CD4-positive, CD25-positive, alpha-beta regulatory T cell (primary cell): ENCODE results near the gene INTS1. TPM values are rescaled to one million over a fixed set of nuclear protein-coding genes. Genes with fewer than 3 reads are reported as not detected.

ENCODE experiments used
- ATAC-seq, 2 donors: fragments of 150-1000 bp; cut with Tn5 transposase; one replicate each; pipeline ENCODE4 v1.10.0; 2021; ENCODE audit warnings: low read depth in 2 of 2, moderate number of reproducible peaks in 2 of 2, moderate library complexity in 1 of 2
- DNase-seq, 3 donors: peaks; one replicate each; pipeline versions ENCODE4 v3.0.0 to v3.0.0-alpha.2; 2012 to 2022; ENCODE audit warnings: mixed read lengths in 1 of 3
- H3K27ac ChIP-seq: one replicate; pipeline ENCODE4 v1.7.0; 2013; ENCODE audit warnings: mild to moderate bottlenecking, low read length; ENCODE audit not compliant: insufficient read depth, poor library complexity, severe bottlenecking
- H3K27me3 ChIP-seq: one replicate; pipeline ENCODE4 v1.7.0; 2013; ENCODE audit warnings: low read length; ENCODE audit not compliant: control insufficient read depth, insufficient read depth
- H3K36me3 ChIP-seq: one replicate; pipeline ENCODE4 v1.7.0; 2013; ENCODE audit warnings: mild to moderate bottlenecking, low read length, moderate library complexity; ENCODE audit not compliant: control insufficient read depth, insufficient read depth
- H3K4me1 ChIP-seq: 2 replicates; pipeline ENCODE4 v1.7.0; 2013; ENCODE audit warnings: mild to moderate bottlenecking, low read length; ENCODE audit not compliant: insufficient read depth, control insufficient read depth, poor library complexity, severe bottlenecking
- H3K4me3 ChIP-seq: one replicate; pipeline ENCODE4 v1.7.0; 2013; ENCODE audit warnings: low read depth, mild to moderate bottlenecking, low read length, moderate library complexity
- H3K9me3 ChIP-seq, 2 experiments: 1 replicate in 1 of 2; 2 replicates in 1 of 2; pipeline ENCODE4 v1.7.0; 2013; ENCODE audit warnings: low read length in 2 of 2, mild to moderate bottlenecking in 1 of 2, moderate library complexity in 1 of 2; ENCODE audit not compliant: control insufficient read depth in 2 of 2
- H3K27ac Mint-ChIP-seq, 3 donors: one replicate each; pipeline ENCODE4 v1.8.0; 2020 to 2022; ENCODE audit warnings: mild to moderate bottlenecking in 3 of 3, mixed read lengths in 3 of 3, moderate library complexity in 2 of 3
- H3K27me3 Mint-ChIP-seq: one replicate; pipeline ENCODE4 v1.8.0; 2022; ENCODE audit warnings: mild to moderate bottlenecking, mixed read lengths
- H3K36me3 Mint-ChIP-seq: one replicate; pipeline ENCODE4 v1.8.0; 2020; ENCODE audit warnings: mixed read lengths
- H3K4me1 Mint-ChIP-seq, 4 donors: one replicate each; pipeline ENCODE4 v1.8.0; 2020 to 2022; ENCODE audit warnings: mixed read lengths in 4 of 4, mild to moderate bottlenecking in 1 of 4
- H3K4me3 Mint-ChIP-seq, 4 donors: one replicate each; pipeline ENCODE4 v1.8.0; 2020 to 2022; ENCODE audit warnings: mild to moderate bottlenecking in 4 of 4, mixed read lengths in 4 of 4, moderate library complexity in 3 of 4
- H3K9me3 Mint-ChIP-seq, 7 donors: one replicate each; pipeline ENCODE4 v1.8.0; 2020 to 2022; ENCODE audit warnings: mixed read lengths in 7 of 7, mild to moderate bottlenecking in 3 of 7, moderate library complexity in 2 of 7
- polyA plus RNA-seq, 4 donors: library from polyadenylated mRNA; unstranded; fragments of 300-500 nt; fragmentation: Illumina TruSeq; gene quantifications; one replicate each; pipeline ENCODE4 v1.2.3, GENCODE V29; 2021
- total RNA-seq: library from RNA; stranded (reverse); gene quantifications from one replicate; pipeline ENCODE4 v1.2.3, GENCODE V29; 2022

Gene INTS1
- total and polyA plus RNA-seq, 5 donors from 2014 or later: 8.5 to 107 (median 10.3) TPM

- no peaks in the 10 kb centered on the region for H3K27me3 Mint-ChIP-seq
- peaks cover 0 to 4% (median 1%) of the 10 kb centered on the region in 4 donors for H3K4me1 Mint-ChIP-seq
- H3K4me1 ChIP-seq: no peaks in the 10 kb centered on the region
- H3K27ac Mint-ChIP-seq: peak overlapping the region in 2 of 3 donors; percentile 32 to 76
- no peak overlapping the region for H3K27ac ChIP-seq
- no peaks in the 10 kb centered on the region for H3K9me3 ChIP-seq
- H3K27me3 ChIP-seq: no peaks in the 10 kb centered on the region
- no peak for DNase-seq
- no peak overlapping the region for H3K4me3 ChIP-seq
- H3K4me3 Mint-ChIP-seq: no peak overlapping the region
- H3K36me3 ChIP-seq: no peaks in the 10 kb centered on the region
- ATAC-seq: no peak
- H3K36me3 Mint-ChIP-seq: no peaks in the 10 kb centered on the region
- H3K9me3 Mint-ChIP-seq: no peaks in the 10 kb centered on the region
Measured at GRCh38 chr7:1548944-1549343, 44.8 kb upstream of the INTS1 start.

- Mint-ChIP-seq H3K4me3 (peak overlapping the region in 1 of 4 donors; percentile 54), H3K27ac (no peak overlapping the region), H3K4me1 (peaks cover 0 to 4% (median 1%) of the 10 kb centered on the region in 4 donors), H3K27me3 (no peaks in the 10 kb centered on the region), H3K36me3 (no peaks in the 10 kb centered on the region), H3K9me3 (no peaks in the 10 kb centered on the region)
- no peaks in the 10 kb centered on the region for H3K4me1 ChIP-seq
- DNase-seq (peak in 1 of 3 donors; percentile 26), ATAC-seq (peak in 1 of 2 donors; percentile 20)
- no peaks in the 10 kb centered on the region for H3K27me3 ChIP-seq
- no peaks in the 10 kb centered on the region for H3K9me3 ChIP-seq
- H3K36me3 ChIP-seq: no peaks in the 10 kb centered on the region
- no peak overlapping the region for H3K4me3 ChIP-seq
- no peak overlapping the region for H3K27ac ChIP-seq
Measured at GRCh38 chr7:1548438-1548831, 44.2 kb upstream of the INTS1 start.

GRCh38 chr7:1547777-1548437 lies 43.7 kb upstream of the INTS1 start:
- peak overlapping the region in 1 of 4 donors; percentile 54 for H3K4me3 Mint-ChIP-seq
- H3K36me3 Mint-ChIP-seq: no peaks in the 10 kb centered on the region
- no peaks in the 10 kb centered on the region for H3K27me3 Mint-ChIP-seq
- H3K4me3 ChIP-seq: no peak overlapping the region
- H3K27me3 ChIP-seq: no peaks in the 10 kb centered on the region
- no peak for ATAC-seq
- H3K36me3 ChIP-seq: peaks cover 3% of the 10 kb centered on the region
- H3K9me3 ChIP-seq: no peaks in the 10 kb centered on the region
- no peaks in the 10 kb centered on the region for H3K9me3 Mint-ChIP-seq
- H3K27ac Mint-ChIP-seq: no peak overlapping the region
- peaks cover 0 to 4% (median 1%) of the 10 kb centered on the region in 4 donors for H3K4me1 Mint-ChIP-seq
- no peaks in the 10 kb centered on the region for H3K4me1 ChIP-seq
- H3K27ac ChIP-seq: no peak overlapping the region
- no peak for DNase-seq

- H3K4me1 Mint-ChIP-seq: peaks cover 0 to 4% (median 1%) of the 10 kb centered on the region in 4 donors
- no peak for ATAC-seq
- no peak overlapping the region for H3K4me3 Mint-ChIP-seq
Measured at GRCh38 chr7:1546909-1547776, 43.0 kb upstream of the INTS1 start.

GRCh38 chr7:1546274-1546908 lies 42.2 kb upstream of the INTS1 start:
- H3K36me3 Mint-ChIP-seq: no peaks in the 10 kb centered on the region
- DNase-seq: no peak
- no peaks in the 10 kb centered on the region for H3K9me3 Mint-ChIP-seq
- H3K27me3 Mint-ChIP-seq: no peaks in the 10 kb centered on the region
- H3K4me3 ChIP-seq: no peak overlapping the region
- no peaks in the 10 kb centered on the region for H3K9me3 ChIP-seq
- no peak overlapping the region for H3K4me3 Mint-ChIP-seq
- no peak overlapping the region for H3K27ac ChIP-seq
- no peaks in the 10 kb centered on the region for H3K4me1 ChIP-seq
- no peaks in the 10 kb centered on the region for H3K27me3 ChIP-seq
- H3K27ac Mint-ChIP-seq: no peak overlapping the region
- H3K4me1 Mint-ChIP-seq: peaks cover 0 to 4% (median 1%) of the 10 kb centered on the region in 4 donors
- ATAC-seq: no peak
- H3K36me3 ChIP-seq: peaks cover 12% of the 10 kb centered on the region

More at GRCh38 chr7:1546909-1547776, 43.0 kb upstream of the INTS1 start:
- Histone ChIP-seq H3K4me3 (no peak overlapping the region), H3K4me1 (no peaks in the 10 kb centered on the region), H3K27ac (no peak overlapping the region), H3K36me3 (peaks cover 7% of the 10 kb centered on the region), H3K9me3 (no peaks in the 10 kb centered on the region), H3K27me3 (no peaks in the 10 kb centered on the region)
- H3K27ac Mint-ChIP-seq: no peak overlapping the region
- H3K9me3 Mint-ChIP-seq: no peaks in the 10 kb centered on the region
- no peaks in the 10 kb centered on the region for H3K36me3 Mint-ChIP-seq
- H3K27me3 Mint-ChIP-seq: no peaks in the 10 kb centered on the region
- no peak for DNase-seq

GRCh38 chr7:1545417-1546246 lies 41.4 kb upstream of the INTS1 start:
- no peak overlapping the region for H3K27ac Mint-ChIP-seq
- no peaks in the 10 kb centered on the region for H3K27me3 ChIP-seq
- H3K4me1 ChIP-seq: no peaks in the 10 kb centered on the region
- no peak for DNase-seq
- no peak overlapping the region for H3K27ac ChIP-seq
- ATAC-seq: no peak
- no peaks in the 10 kb centered on the region for H3K27me3 Mint-ChIP-seq
- H3K4me3 ChIP-seq: no peak overlapping the region
- H3K4me1 Mint-ChIP-seq: peaks cover 0 to 4% (median 1%) of the 10 kb centered on the region in 4 donors
- H3K9me3 Mint-ChIP-seq: no peaks in the 10 kb centered on the region
- no peaks in the 10 kb centered on the region for H3K9me3 ChIP-seq
- H3K36me3 Mint-ChIP-seq: no peaks in the 10 kb centered on the region
- peaks cover 16% of the 10 kb centered on the region for H3K36me3 ChIP-seq
- H3K4me3 Mint-ChIP-seq: no peak overlapping the region

- no peak for ATAC-seq
Measured at GRCh38 chr7:1544896-1545416, 40.8 kb upstream of the INTS1 start.

More at GRCh38 chr7:1544896-1545416, 40.8 kb upstream of the INTS1 start:
- Histone ChIP-seq H3K9me3 (no peaks in the 10 kb centered on the region), H3K27ac (no peak overlapping the region), H3K4me3 (no peak overlapping the region), H3K27me3 (no peaks in the 10 kb centered on the region), H3K36me3 (peaks cover 22% of the 10 kb centered on the region), H3K4me1 (no peaks in the 10 kb centered on the region)
- H3K9me3 Mint-ChIP-seq: no peaks in the 10 kb centered on the region
- H3K27ac Mint-ChIP-seq: no peak overlapping the region
- no peak overlapping the region for H3K4me3 Mint-ChIP-seq
- H3K4me1 Mint-ChIP-seq: peaks cover 0 to 4% (median 1%) of the 10 kb centered on the region in 4 donors
- no peaks in the 10 kb centered on the region for H3K36me3 Mint-ChIP-seq
- DNase-seq: no peak
- H3K27me3 Mint-ChIP-seq: no peaks in the 10 kb centered on the region
